PFSK-1 (cell line): ENCODE results near the gene PCNX3.

Experiments
- FOXP2 ChIP-seq: optimal IDR thresholded peaks from 2 replicates; pipeline ENCODE3; 2011; ENCODE audit warnings: borderline replicate concordance, control low read depth, inconsistent platforms; ENCODE audit not compliant: insufficient read depth; ENCODE audit errors: extremely low read length, extremely low read depth
- POLR2AphosphoS5 ChIP-seq: IDR thresholded peaks from 2 replicates; pipeline ENCODE4 v1.6.1; 2012; ENCODE audit warnings: low read depth, mild to moderate bottlenecking, control low read depth, low read length, moderate library complexity

- TF ChIP-seq POLR2AphosphoS5 (no peak), FOXP2 (no peak)
These were observed 19.5 kb downstream of the PCNX3 start for GRCh38 chr11:65634905-65635731.
